GM18517 (cell line): ENCODE results near the gene FAM193B.
"Not testable (repeated sequence)": the region's sequence is repeated elsewhere in the genome, so short reads cannot be mapped to it uniquely, and the experiment has no call there.

ENCODE experiments used
- ATAC-seq: cut with Tn5 transposase; IDR thresholded peaks from one replicate; pipeline ENCODE4 v1.9.1; 2021; ENCODE audit warnings: mild to moderate bottlenecking, moderate library complexity; ENCODE audit not compliant: unreplicated experiment

The FAM193B gene

GRCh38 chr5:177538876-177539275 lies 15.5 kb downstream of the FAM193B start:
- ATAC-seq: no peak

GRCh38 chr5:177537389-177538361 lies 16.7 kb downstream of the FAM193B start:
- no peak for ATAC-seq

GRCh38 chr5:177536386-177536785 lies 18.0 kb downstream of the FAM193B start:
- no peak for ATAC-seq

- ATAC-seq: no peak
These were observed 19.2 kb downstream of the FAM193B start for GRCh38 chr5:177535125-177535524.

GRCh38 chr5:177534433-177534832 lies 19.9 kb downstream of the FAM193B start:
- ATAC-seq: not testable (repeated sequence)

- ATAC-seq: no peak
These were observed 23.0 kb downstream of the FAM193B start for GRCh38 chr5:177531209-177531940.

GRCh38 chr5:177530638-177531037 lies 23.7 kb downstream of the FAM193B start:
- no peak for ATAC-seq

GRCh38 chr5:177529247-177530203 lies 24.8 kb downstream of the FAM193B start:
- no peak for ATAC-seq

GRCh38 chr5:177528631-177529030 lies 25.7 kb downstream of the FAM193B start:
- no peak for ATAC-seq

- no peak for ATAC-seq
These were observed 26.8 kb downstream of the FAM193B start for GRCh38 chr5:177527595-177527994.

GRCh38 chr5:177526791-177527190 lies 27.6 kb downstream of the FAM193B start:
- ATAC-seq: no peak

GRCh38 chr5:177526191-177526590 lies 28.2 kb downstream of the FAM193B start:
- ATAC-seq: no peak

GRCh38 chr5:177524941-177525655 lies 29.3 kb downstream of the FAM193B start:
- ATAC-seq: no peak

GRCh38 chr5:177524539-177524900 lies 29.8 kb downstream of the FAM193B start:
- no peak for ATAC-seq

- ATAC-seq: no peak
These were observed 30.4 kb downstream of the FAM193B start for GRCh38 chr5:177523711-177524538.

GRCh38 chr5:177520916-177521513 lies 33.3 kb downstream of the FAM193B start:
- ATAC-seq: no peak

GRCh38 chr5:177520271-177520670 lies 34.1 kb downstream of the FAM193B start:
- no peak for ATAC-seq

GRCh38 chr5:177519463-177520235 lies 34.7 kb downstream of the FAM193B start:
- ATAC-seq: no peak
